Activated CD4-positive, alpha-beta T cell treated with anti-CD3 and anti-CD28 coated beads, Interleukin-2, amount 50 U/mL, for 16 hours (primary cell): ENCODE measurements around the gene GLS.
"Not testable (repeated sequence)": the region's sequence is repeated elsewhere in the genome, so short reads cannot be mapped to it uniquely, and the experiment has no call there.

ENCODE experiments used
- DNase-seq: peaks from one replicate; pipeline ENCODE4 v3.0.0-alpha.2; 2020

Gene GLS

DNA sequence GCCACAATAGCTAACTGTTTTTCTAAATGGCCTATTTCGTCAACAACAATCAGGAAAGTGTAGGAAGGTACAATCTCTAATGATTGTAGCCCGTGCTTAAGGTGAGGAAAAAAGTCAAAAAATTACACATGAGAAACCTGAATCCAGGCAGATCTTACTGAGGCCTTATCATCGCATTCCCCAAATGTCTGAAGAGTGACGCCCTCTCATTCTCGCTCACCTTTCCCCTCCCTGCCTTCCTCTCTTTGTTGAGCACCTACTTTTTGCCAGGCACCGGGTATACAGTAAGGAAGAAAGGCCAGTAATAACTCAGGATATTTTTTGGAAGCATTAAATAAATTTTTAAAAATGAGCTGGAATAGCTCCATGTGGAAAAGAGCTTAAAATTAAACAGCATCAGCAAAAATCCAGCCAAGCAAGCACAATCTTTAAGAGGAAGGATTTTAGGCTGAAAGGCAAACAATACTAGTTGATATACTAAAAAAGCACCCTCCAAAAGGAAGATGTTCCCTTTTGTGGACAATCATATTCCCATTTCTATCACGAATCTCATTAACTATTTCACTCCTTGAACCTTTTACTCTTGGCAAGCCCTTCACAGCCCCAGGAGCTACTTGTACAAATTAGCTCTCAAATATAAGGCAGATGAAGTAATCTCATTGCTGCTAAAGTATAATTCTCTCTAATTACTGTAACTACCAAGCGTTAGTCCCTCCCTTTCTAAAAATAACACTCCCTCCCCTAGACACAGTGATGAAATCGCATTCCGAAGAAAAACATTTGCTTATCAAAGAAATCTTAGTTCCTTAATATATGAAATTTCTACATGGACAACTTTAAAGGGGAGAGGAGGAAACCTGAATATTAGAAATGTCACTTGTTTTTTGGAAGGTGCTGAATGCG is 93.4 kb downstream of the GLS start:
- DNase-seq, result no peak

DNA sequence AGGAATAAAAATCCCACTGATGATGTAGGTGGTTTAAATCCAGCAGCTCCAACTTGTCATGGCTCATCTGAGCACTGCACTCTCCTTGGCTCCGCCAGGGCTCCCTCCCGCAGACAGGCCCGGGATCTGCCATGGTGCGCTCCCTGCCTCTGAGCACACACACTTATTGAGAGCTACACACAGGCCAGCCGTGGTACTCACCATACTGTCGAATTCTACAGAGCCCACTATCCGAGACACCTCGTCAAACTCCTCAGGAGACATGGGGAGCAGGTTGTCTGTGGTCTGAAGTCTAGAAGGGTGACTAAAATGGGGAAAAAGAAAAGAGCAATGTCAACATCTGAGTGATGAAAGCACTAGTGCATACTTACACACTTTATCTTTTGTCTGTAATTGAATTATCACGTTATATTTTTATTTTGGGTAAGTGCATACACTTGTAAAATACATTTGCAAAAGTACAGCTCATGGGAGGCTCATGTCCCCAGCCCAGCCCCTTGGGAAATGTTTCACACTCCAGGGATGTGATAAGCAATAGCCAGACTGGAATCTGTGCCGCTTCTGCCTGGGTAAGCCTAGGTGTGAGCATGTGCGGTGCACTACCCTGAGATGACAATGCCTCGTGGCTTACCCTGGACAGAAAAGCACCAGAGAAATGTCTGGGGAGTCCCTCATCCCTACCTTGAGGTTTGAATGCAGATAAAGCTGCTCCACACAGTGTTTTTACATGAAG is 94.2 kb downstream of the GLS start:
- no peak for DNase-seq

DNA sequence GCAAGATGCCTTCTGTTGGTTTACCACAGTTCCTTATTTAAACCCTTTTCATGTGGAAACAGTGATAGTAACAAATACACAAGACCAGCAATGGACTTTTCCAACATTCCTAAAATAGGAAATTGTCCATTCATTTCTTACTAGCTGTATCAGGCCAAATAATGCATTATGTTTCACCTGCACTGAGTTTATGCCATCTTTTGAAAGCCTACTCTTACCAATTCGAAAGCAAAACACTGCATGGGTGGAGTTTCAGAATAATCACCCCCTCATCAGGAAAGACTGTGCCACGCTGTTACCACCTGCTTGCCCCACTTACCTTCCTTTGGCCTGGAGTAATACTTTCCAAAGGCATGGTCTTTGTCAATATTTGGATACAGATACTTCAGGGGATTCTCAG is 95.9 kb downstream of the GLS start:
- no peak for DNase-seq

DNA sequence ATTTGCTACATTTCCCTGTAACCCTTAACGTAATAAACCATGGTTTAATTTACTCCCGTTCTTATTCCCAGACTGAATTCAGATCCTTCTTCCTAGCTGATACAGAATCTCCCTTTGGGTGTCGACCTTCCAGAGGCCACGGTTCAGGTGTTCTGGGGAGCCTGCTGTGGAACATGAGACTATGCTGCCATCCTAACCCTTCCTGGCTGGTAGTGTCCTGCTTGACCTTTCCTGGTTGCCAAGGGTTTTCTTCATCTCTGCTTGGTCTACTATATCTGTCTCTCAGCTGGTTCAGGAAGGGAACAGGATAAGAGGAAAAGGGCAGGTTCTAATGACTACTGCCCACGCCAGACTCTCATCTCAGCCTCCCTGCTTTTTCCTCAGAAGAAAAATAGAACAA is 96.9 kb downstream of the GLS start:
- no peak for DNase-seq

DNA sequence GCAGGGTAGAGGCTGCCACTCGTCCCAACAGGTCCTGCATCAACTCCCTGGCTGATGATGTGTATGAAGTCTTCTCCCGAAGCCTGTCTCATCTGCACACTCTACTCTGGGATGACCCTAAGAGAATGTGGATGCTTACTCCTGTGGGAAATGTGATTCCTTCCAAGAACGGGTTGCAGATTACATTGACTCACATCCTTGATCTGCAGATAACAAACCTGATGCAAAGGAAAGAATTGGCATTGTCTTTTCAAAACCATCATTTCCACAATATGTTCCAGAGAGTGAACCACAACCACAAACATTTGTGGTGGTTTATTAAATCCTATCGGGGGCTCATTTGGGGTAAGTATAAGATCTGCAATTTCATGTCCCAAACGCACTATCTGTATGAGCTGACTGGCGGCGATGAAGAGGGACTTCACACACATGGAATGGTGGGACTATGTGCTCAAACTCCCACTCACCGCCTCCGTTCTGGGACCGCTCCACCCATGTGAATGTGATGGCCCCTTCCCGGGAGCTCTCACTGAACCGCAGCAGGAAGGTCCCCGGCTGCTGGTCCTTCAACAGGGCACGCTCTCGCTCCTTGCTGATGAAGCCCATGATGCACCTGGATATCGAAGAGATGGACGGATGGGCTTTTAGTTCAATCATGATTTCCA is 97.9 kb downstream of the GLS start:
- DNase-seq, result no peak

DNA sequence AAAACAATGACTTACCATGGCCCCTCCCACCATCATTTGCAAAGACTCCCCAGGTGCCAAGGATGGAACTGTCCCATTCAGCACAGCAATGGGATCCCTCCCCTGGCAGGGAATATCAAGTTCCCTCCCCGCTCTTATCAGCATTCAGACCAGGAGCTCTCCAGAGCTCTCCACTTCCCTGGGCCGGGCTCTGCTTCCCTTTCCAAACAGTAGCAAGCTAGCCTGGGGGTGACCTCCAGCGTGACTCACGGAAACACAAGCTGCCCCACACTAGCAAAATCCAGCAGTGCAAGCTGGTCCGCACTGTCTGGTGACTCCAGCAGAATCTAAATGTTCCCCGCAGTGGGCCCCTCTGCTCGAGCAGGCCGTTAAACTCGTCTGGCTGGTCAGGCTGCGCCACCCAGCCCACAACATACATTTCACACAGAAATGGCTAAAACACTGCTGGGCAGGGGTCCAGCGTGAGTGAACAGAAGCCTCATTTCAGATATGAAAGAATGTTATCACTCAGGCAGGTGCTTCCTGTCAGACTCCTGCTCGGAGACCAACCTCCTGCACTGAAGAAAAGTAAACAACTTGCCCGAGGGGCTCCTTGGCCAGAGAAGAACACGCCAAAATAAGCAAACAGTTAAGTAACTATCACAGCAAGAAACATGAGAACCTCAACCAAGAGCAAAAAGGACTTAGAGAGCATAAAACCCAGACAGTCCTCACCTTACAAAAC is 99.4 kb downstream of the GLS start:
- DNase-seq, result no peak

DNA sequence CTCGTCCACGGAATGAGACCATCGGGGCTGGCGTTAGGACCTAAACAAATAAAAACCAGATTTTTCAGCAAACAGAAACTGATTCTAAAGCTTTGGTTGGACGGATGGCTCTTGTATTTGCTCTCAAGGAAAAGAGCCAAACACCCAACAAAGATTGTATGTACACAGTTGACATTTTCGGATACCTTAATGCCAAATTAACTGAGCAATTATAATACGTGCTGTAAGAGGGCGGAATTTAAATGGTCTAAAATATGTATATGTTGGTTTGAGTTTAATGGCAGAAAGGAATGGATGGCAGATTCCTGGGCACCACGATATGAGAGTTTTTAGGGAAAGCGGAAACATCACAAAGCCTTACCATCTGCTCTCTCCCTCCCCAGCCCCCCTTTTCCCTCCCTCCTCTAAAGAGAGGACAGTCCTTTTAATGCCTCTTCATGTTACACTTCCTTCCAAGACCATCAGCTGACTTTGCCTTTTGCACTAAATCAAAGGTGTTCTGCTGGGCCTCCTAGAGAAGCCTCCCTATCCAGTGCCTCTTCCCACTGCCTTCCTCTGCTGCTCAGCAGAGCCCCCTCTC is 100.1 kb downstream of the GLS start:
- DNase-seq, result no peak

DNA sequence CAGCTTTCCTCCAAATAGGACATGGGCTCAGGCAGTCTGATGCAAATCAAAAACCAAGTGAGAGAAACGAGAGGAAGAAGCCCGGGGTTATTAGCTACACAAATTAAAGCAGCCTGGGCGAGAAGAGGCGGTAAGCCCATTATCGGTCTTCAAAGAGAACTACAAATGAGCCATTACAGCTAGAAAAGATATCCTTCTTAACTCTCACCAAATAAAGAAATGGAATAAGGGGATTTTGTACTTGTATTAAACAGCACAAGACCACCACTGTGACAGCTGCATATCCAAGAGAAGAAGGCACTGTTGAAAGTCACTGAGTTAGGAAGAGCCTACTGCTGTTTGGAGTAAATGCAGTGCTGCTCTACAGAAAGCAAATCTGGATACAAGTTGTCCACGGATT is 100.7 kb downstream of the GLS start:
- no peak for DNase-seq

DNA sequence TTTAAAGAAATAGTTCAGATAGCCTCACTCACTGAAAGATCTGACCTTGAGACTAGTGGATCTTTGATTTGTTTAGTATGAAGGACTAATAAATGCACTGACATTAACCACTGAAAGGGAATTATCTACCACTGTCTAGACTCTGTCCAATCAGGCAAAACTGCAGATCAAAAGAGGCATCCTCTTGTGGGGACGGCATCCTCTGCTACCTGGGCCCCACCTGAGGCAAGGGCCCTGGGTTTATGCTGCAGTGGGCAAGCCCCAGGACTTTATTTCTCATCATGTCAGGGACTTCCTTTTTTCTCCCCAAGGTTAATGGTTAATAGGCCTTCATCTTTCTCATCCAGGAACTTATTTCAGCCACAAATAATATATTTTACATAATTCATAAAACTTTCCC is 101.1 kb downstream of the GLS start:
- no peak for DNase-seq

DNA sequence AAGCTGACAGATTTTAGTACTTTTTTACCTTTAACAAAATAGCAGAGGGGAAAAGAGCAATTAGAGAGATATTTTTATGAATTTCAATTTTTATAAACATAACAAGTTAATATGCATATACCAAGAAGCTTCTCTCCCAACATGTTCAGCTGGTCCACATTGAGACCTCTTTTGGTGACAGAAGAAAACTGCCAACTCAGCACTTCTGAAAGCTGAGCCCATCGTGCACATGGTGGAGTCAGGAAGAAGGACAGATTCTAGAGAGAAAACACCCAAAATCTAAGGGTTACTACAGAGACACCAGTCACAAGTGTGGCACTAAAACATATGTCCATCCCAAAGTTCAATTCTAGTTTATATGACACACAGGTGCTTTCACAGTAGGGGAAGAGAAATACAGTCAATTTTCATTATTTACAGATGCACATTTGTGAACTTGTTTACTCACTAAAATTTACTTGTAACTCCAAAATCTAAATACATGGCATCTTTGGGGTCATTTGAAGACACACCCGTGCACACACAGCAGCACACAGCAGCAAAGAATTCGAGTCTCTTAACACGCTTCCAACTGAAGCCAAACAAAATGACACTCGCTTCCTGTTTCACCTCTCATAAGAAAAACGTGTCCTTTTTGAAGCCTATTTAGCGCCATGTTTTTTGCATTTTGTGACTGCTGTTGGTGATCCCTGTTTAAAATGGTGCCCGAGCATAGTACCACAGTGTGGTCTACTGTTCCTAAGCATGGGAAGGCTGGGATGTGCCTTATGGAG is 101.8 kb downstream of the GLS start:
- no peak for DNase-seq

DNA sequence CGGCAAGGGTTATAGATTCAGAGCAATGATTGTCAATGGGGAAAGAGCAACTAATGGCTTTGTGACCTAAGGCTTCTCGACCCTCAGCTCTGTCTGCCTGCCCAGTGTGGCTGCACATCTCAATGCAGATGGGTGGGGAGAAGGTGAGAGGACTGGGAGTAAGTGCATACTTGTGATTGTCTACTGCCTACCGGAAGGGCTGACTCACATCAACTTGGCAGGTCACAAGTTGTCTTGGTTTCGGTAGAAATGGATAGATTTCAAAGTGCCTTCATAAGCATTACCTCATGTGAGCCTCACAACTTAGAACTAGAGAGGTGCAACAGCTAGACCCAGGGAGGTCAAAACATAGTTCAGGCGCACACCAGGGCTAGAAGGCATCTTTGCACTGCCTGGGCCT is 104.0 kb downstream of the GLS start:
- DNase-seq, result peak; percentile 48

DNA sequence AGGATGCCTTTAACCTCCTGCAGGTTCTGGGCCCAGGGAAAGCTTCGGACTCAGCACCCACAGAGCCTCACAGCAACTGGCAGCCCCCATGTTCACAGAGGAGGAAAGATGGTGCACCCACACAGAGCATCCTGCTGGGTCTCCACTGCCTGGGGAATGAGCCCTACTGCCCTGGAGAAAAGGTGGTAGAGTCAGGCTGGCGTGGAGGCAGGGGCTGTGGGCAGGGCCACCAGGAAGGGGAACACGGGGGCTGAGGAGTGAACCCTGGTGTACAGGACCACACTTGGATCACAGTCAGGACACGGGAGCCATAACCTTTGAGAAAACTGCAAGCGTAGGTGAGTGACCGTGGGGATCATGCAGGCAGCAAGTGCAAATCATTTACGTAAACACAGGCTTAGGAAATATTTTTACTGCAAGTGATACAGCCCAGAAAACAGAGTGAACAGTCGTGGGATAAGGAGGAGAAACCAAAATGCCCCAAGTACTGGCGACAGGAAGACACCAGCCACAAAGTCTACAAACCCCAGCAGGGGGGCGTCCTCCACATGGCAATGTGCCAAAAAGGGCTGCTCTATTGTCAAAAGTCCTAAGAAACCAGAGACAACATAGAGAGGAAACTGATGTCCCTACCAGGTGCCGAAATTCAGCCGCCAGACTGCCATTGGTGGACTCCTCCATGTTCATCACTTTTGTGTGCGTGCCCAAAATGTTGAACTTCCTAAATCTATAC is 105.8 kb downstream of the GLS start:
- DNase-seq, result no peak

DNA sequence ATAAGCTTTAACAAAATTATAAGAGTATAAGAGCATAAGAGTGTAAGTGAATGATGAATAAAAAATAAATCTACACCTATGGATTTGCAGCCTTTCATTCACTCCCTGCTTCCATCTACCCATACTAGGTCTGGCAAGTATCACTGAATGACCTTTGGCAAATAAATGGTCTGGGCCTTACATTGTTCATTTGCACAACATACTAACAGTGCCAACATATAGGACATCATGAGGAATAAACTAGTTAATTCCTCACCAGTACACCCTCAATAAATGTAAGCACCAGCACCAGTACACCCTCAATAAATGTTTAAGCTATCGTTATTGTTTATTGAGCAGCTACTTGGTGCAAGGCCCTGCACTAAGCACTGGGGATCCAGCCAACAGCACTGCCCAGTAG is 106.5 kb downstream of the GLS start:
- DNase-seq, result no peak

DNA sequence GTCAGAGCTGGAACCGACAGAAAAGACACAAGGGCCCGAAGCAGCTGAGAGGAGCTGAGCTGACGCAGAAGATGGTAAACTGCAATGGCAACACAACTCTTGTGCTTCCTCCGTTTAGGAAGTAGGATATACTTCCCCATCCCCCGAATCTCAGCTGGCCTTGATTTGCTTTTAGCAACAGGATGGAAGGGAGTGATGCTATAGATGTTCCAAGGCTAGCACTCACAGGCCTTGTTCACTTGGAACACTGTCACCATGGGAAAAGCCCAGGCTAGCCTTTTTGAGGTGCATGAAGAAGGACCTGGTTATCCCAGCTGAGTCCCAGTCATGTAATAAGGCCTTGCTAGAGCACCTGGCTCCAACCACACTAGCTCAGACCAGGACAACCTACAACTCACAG is 107.3 kb downstream of the GLS start:
- DNase-seq, result no peak

DNA sequence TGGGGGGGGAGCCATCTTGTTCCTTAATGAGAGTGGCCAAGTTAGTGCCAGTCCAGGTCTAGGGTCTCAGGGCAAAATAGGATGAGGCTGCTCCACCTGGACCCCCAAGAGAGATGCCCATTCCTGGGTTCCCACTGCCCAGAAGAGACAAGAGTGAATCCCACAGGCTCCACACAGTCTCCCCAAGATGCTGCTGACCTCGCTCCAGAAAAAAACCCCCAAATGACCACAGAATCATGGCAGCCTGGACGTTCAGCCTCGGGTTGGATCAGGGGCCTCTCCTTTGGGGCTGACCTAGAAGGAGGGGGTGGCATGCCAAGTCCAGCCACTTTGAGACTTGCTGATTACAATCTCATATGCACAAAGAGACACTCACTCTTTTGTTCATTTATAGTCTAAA is 108.3 kb downstream of the GLS start:
- DNase-seq, result no peak

DNA sequence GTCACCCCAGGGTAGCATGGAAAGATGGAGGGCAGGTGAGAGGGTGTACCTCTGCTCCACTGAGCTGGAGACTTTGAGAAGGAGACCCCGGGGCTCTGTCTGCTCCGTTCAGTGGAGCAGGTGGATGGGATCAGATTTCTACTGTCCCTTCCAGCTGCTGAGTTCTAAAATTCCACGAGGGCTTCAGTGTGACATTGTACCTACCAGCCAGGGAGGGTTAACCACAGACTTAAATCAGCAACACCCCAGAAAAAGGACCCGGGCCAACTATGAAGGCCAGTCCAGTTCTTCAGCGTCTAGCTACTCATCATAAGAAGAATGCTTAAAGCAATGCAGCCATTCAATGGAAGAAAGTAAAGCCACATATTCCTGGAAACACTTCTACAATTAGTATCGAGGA is 109.5 kb downstream of the GLS start:
- DNase-seq, result no peak

DNA sequence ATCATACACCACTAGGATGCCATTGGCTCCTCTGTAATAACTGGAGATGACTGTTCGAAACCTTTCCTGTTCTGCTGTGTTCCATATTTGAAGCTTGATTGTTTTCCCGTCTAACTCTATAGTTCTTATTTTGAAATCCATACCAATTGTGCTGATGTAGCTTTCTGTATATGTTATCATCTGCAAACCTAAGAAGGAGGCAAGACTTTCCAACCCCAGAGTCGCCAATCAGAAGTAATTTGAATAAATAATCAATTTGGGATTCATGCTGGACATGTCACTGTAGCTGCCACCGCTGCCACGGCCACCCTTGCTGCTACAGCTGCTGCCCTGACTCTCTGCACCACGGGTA is 112.6 kb downstream of the GLS start:
- DNase-seq, result no peak

DNA sequence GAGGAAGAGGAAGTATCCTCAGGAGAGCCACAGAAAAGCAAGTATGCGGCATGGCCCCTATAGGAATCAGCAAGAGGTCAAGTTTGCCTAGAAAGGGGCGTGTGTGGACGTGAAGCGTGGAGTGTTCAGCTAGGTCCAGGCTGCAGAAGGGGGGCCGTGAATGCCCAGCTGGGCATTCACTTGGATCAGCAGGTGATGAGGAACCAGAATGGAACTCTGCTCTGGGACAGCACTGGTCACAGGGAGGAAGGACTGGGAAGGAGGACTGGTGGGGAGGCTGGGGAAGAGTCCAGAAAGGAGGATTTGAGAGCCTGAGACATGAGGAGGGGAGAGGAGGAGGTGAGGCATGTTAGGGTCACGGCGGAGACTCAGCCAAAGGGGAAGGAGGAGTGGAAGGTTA is 113.5 kb downstream of the GLS start:
- DNase-seq, result no peak

DNA sequence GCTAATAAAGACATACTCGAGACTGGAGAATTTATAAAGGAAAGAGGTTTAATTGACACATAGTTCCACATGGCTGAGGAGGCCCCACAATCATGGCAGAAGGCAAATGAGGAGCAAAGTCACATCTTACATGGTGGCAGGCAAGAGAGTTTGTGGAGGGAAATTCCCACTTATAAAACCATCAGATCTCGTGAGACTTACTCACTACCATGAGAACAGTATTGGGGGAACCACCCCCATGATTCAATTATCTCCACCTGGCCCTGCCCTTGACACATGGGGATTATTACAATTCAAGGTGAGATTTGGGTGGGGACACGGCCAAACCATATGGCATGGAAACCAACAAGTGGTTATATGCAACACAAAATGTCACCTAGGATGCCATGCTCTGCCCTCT is 114.7 kb downstream of the GLS start:
- not testable (repeated sequence) for DNase-seq

DNA sequence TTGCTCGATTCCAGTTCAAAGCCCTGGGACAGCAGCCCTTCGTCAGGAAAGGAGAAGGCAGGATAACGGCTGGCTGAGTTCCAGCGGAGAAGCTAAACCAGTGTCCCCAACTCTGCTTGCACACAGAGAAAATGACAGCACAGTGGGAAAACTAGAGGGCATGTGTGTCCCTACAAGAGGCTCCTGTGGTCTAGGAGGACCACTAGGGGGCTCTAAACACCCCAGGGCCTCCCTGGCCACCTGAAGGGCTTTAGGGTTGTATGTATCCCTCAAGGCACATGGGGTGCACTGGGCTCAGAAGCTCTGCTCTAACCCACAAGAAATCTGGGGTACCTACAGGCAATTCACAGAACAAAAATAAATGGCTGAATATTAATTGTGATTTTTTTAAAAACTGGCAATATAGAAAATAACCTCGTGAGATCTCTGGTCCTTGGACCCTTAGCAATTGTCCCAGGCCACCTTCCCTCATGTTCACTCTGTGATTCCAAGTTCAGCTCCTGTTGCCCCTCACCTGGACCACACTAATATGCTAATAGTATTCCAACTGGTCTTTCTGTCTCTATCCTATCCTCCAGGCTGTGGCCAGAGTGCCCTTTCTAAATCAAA is 115.8 kb downstream of the GLS start:
- no peak for DNase-seq

DNA sequence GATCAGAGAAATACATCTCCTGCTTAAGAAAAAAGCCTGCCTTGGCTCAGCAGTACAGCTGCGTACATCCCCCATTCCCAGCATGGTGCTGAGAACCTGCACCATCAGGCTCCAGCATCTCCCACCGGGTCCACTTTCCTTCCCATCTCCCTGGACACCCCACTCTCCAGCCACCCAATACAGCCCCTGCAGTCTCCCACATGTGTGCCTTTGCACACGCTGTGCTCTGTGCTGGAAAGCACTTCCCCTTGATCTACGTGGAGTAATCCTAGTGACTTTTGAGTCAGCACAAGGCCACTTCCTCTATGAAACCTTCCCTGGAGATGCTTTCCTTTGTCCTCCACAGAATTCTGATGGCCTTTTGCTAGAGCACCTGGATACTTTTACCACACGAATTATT is 116.3 kb downstream of the GLS start:
- no peak for DNase-seq
